Heart left ventricle (tissue), 13 donors: ENCODE measurements around the gene DLEU7.

Source experiments
- POLR2A ChIP-seq, 2 donors: fragments of 450-650 bp; IDR thresholded peaks; one replicate each; pipeline ENCODE4 v1.6.1; 2017; ENCODE audit warnings: antibody characterized with exemption in 2 of 2, mild to moderate bottlenecking in 2 of 2, moderate library complexity in 2 of 2
- TF ChIP-seq, protein P1 (sequence below), 12 donors: fragments of 200-600 bp; sonication (generic) in 4 of 12; IDR thresholded peaks; one replicate each; pipeline versions ENCODE4 v1.5.0 to v1.8.0; 2018 to 2022; ENCODE audit warnings: antibody characterized with exemption in 12 of 12, mild to moderate bottlenecking in 5 of 12
- donor health status: ischemic (EF 13 %, LVEDD 7.1; RV severe dilation, severe dysfunction).
- donor health status: DM: no; HTN: yes; CAD: no.
- donor health status: DM: no; HTN: no; CAD: no.
- donor health status: ischemic (EF 25% LVEDD 6.9; RV normal size, moderate dysfunction).
- donor health status: ischemic (EF 25% LVEDD 5.7; RV mildly dilated, moderate dysfunction).
- donor health status: ischemic (EF 35%, LVEDD 5.7; RV mildly dilated, moderate dysfunction).
- donor health status: nonischemic (EF 11% LVEDD 7.7; RV severe dilation, severe dysfunction).
- donor health status: DM: yes; HTN: yes; CAD: no.
- donor health status: PGD.
- donor health status: ischemic (EF 29% LVEDD 5.4; RV normal size, mild dysfunction).
- donor health status: nonischemic (EF 23%, LVEDD 6.1; RV moderate dilation, normal function).

- TF ChIP-seq, protein P1, sequence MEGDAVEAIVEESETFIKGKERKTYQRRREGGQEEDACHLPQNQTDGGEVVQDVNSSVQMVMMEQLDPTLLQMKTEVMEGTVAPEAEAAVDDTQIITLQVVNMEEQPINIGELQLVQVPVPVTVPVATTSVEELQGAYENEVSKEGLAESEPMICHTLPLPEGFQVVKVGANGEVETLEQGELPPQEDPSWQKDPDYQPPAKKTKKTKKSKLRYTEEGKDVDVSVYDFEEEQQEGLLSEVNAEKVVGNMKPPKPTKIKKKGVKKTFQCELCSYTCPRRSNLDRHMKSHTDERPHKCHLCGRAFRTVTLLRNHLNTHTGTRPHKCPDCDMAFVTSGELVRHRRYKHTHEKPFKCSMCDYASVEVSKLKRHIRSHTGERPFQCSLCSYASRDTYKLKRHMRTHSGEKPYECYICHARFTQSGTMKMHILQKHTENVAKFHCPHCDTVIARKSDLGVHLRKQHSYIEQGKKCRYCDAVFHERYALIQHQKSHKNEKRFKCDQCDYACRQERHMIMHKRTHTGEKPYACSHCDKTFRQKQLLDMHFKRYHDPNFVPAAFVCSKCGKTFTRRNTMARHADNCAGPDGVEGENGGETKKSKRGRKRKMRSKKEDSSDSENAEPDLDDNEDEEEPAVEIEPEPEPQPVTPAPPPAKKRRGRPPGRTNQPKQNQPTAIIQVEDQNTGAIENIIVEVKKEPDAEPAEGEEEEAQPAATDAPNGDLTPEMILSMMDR (IDR thresholded peaks at IDR 0.05), result no peak
- no peak for TF ChIP-seq POLR2A (IDR thresholded peaks at IDR 0.05)
These were observed 4.8 kb downstream of the DLEU7 start for GRCh38 chr13:50838701-50839100.
